HepG2 (cell line): Measurements from ENCODE around the gene CBFA2T2. TPM values are rescaled to one million over a fixed set of nuclear protein-coding genes. Genes with fewer than 3 reads are reported as not detected.
A peak's percentile ranks its signal among the peaks of the same experiment; 100 is the strongest.
"Not testable (repeated sequence)": the region's sequence is repeated elsewhere in the genome, so short reads cannot be mapped to it uniquely, and the experiment has no call there.

Source experiments
- ATAC-seq: fragments of 200-7000 bp; cut with Tn5 transposase; 3 replicates; pipeline ENCODE4 v1.9.1; 2020; ENCODE audit warnings: mild to moderate bottlenecking, moderate library complexity
- BruUV-seq: library from RNA; stranded (reverse); fragments of 400-500 nt; replicated peaks from 2 replicates; lab custom pipeline; 2021; lab: Mats Ljungman, UMichigan
- CTCF ChIA-PET: fragments of 300-600 bp; formaldehyde crosslinking; extraction: SDS; loops from one replicate; lab custom pipeline; 2021; ENCODE audit warnings: low total read pairs, inconsistent platforms, low intra/inter-chr PET ratio; lab: Yijun Ruan, JAX
- POLR2A ChIA-PET: fragments of 350-600 bp; sonication (Branson Sonifier 250); formaldehyde crosslinking; loops from one replicate; lab custom pipeline; 2020; ENCODE audit warnings: antibody characterized with exemption, inconsistent platforms; lab: Yijun Ruan, JAX
- DNase-seq: peaks from one replicate; pipeline ENCODE4 v3.0.0-alpha.2; 2015; ENCODE audit warnings: low spot score
- FAIRE-seq: peaks from 3 replicates; lab custom pipeline; 2011; peaks lifted over from hg19 to GRCh38; lab: Jason Lieb, UNC
- H2AFZ ChIP-seq: one replicate; pipeline ENCODE4 v1.6.1; 2011; ENCODE audit warnings: low read length, inconsistent platforms
- H3K27ac ChIP-seq: fragments of 300-600 bp; 3 replicates; pipeline ENCODE4 v1.8.0; 2011; ENCODE audit warnings: mixed run types, mild to moderate bottlenecking, mixed read lengths, low read length, inconsistent platforms; ENCODE audit not compliant: insufficient read depth; ENCODE audit errors: extremely low read length
- H3K27me3 ChIP-seq, 2 experiments: fragments of 200-600 bp in 1 of 2; 2 replicates in 1 of 2; 3 replicates in 1 of 2; pipeline versions ENCODE4 v1.6.0 to v1.8.0; 2011; ENCODE audit warnings: low read length in 2 of 2, mild to moderate bottlenecking in 2 of 2, moderate library complexity in 2 of 2, inconsistent platforms in 1 of 2; ENCODE audit not compliant: insufficient read depth in 2 of 2, control insufficient read depth in 1 of 2
- H3K36me3 ChIP-seq, 2 experiments: fragments of 200-600 bp in 1 of 2; replicated peaks in 1 of 2; 2 replicates in 1 of 2; 3 replicates in 1 of 2; pipeline versions ENCODE4 v1.5.1 to v1.8.0; 2011; ENCODE audit warnings: low read length in 2 of 2, inconsistent platforms in 1 of 2; ENCODE audit not compliant: insufficient read depth in 2 of 2, control insufficient read depth in 1 of 2
- H3K4me1 ChIP-seq: 2 replicates; pipeline ENCODE4 v1.5.1; 2012; ENCODE audit warnings: low read length, inconsistent platforms; ENCODE audit not compliant: insufficient read depth
- H3K4me2 ChIP-seq: 2 replicates; pipeline ENCODE4 v1.6.0; 2011; ENCODE audit warnings: low read depth, low read length, inconsistent platforms
- H3K4me3 ChIP-seq, 3 experiments: fragments of 200-600 bp in 1 of 3; sonication (generic), shearing (Covaris generic) in 1 of 3; replicated peaks in 1 of 3; 2 replicates each; pipeline ENCODE4 v1.5.1; 2011 to 2016; ENCODE audit warnings: low read length in 3 of 3, inconsistent platforms in 2 of 3, low read depth in 2 of 3, mild to moderate bottlenecking in 2 of 3, control low read depth in 1 of 3, mixed read lengths in 1 of 3; ENCODE audit not compliant: insufficient read depth in 1 of 3
- H3K79me2 ChIP-seq: one replicate; pipeline ENCODE4 v1.6.1; 2011; ENCODE audit warnings: low read length, inconsistent platforms; ENCODE audit not compliant: insufficient read depth
- H3K9ac ChIP-seq: 2 replicates; pipeline ENCODE4 v1.6.0; 2011; ENCODE audit warnings: mild to moderate bottlenecking, low read depth, low read length, inconsistent platforms; ENCODE audit not compliant: insufficient read depth
- H3K9me3 ChIP-seq: 2 replicates; pipeline ENCODE4 v1.5.1; 2012; ENCODE audit warnings: mild to moderate bottlenecking, low read length
- H4K20me1 ChIP-seq: 2 replicates; pipeline ENCODE4 v1.6.0; 2011; ENCODE audit warnings: inconsistent platforms, mild to moderate bottlenecking, low read length, moderate library complexity; ENCODE audit not compliant: insufficient read depth
- MIER2 ChIP-seq: IDR thresholded peaks from 2 replicates; pipeline ENCODE4 v1.6.1; 2016; ENCODE audit warnings: missing biosample characterization, missing genetic modification reagents
- RBM22 ChIP-seq: fragments of 200-400 bp; formaldehyde crosslinking; optimal IDR thresholded peaks from 2 replicates; pipeline ENCODE3; 2017; ENCODE audit warnings: mild to moderate bottlenecking, low read length, moderate library complexity
- WGBS: methylation state at CpG from one replicate; pipeline ENCODE4 v1.1.6; 2017; ENCODE audit warnings: low lambda C conversion rate; 5-methylcytosine and 5-hydroxymethylcytosine counted together
- in situ Hi-C: cut with HindIII; loops from 2 replicates; pipeline ENCODE4 v1.10.0; 2017; ENCODE audit warnings: low pct_unique_long_range_greater_than_20kb; ENCODE audit not compliant: extremely low pct_ligation_motif_present
- intact Hi-C: fragments of 100-400 bp; cut with micrococcal nuclease; formaldehyde crosslinking; loops from one replicate; pipeline ENCODE4 v1.10.0; 2022; ENCODE audit not compliant: unreplicated experiment
- polyA plus RNA-seq, 8 experiments: library from polyadenylated mRNA; depleted of rRNA in 3 of 8; stranded (reverse) in 7 of 8; unstranded in 1 of 8; fragments of >200 nt; fragmentation: Illumina TruSeq in 4 of 8; extraction: Trizol in 4 of 8; gene quantifications; 2 replicates each; pipeline versions ENCODE4 v1.2.1 to v1.2.3, GENCODE V29; 2011 to 2016; ENCODE audit warnings: low read depth in 4 of 8, missing spikeins in 1 of 8, mixed read lengths in 1 of 8; ENCODE audit not compliant: insufficient read depth in 1 of 8
- total RNA-seq, 5 experiments: library from RNA; depleted of rRNA; stranded (reverse); fragments of >200 nt; fragmentation: Illumina TruSeq; extraction: Trizol; gene quantifications; 2 replicates each; pipeline ENCODE4 v1.2.3, GENCODE V29; 2016; ENCODE audit warnings: low read depth in 1 of 5
- TF ChIP-seq, protein P1 (sequence below): sonication (generic); formaldehyde crosslinking; IDR thresholded peaks from 2 replicates; pipeline ENCODE4 v1.4.0; 2020; ENCODE audit warnings: missing genetic modification reagents, mild to moderate bottlenecking, borderline replicate concordance
- TF ChIP-seq, protein P2 (sequence below), 2 experiments: IDR thresholded peaks; 2 replicates each; pipeline ENCODE4 v1.6.1; 2011 to 2012; ENCODE audit warnings: low read length in 2 of 2, borderline replicate concordance in 1 of 2, low read depth in 1 of 2, mild to moderate bottlenecking in 1 of 2, moderate library complexity in 1 of 2

CBFA2T2 gene
- total and polyA plus RNA-seq, 2 of the 13 experiments (the other 11 are each of a cell fraction or from before 2014, with no cell fraction given) = 6.3 to 21.2 TPM

DNA sequence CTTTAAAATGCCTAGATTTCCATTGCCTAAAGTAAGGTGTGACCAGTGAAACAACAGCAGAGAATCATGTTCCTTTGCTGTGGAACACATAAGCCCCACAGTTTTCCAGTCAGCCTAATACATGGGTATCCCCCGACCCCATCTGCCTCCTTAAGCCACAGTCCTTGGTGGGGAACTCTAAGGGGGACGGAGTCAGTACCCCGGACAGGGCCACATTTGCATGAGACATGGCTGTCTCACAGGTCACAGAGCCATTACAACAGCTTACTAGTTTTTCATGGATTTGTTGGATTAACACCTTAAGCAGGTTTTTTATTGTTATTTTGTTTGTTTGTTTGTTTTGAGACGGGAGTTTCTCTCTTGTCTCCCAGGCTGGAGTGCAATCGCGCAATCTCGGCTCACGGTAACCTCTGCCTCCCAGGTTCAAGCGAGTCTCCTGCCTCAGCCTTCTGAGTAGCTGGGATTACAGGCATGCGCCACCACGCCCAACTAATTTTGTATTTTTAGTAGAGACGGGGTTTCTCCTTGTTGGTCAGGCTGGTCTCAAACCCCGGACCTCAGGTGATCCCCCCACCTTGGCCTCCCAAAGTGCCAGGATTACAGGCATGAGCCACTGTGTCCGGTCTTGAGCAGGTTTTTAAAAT lies 157.2 kb downstream of the CBFA2T2 start:
- FAIRE-seq = not testable (repeated sequence)

More for the DNA sequence above, 157.2 kb downstream of the CBFA2T2 start:
- H3K4me1 ChIP-seq, H4K20me1 ChIP-seq, H3K9me3 ChIP-seq, CTCF ChIA-PET, H2AFZ ChIP-seq, H3K27ac ChIP-seq, ATAC-seq, H3K9ac ChIP-seq, BruUV-seq, H3K27me3 ChIP-seq, H3K4me2 ChIP-seq, DNase-seq, H3K79me2 ChIP-seq, H3K4me3 ChIP-seq, intact Hi-C loops: not testable (repeated sequence)
- peaks cover 20 to 31% of the 10 kb centered on the region in 2 experiments for H3K36me3 ChIP-seq
- 97% methylated on average over 14 of the region's 14 CpGs for WGBS
- POLR2A ChIA-PET = interaction anchor here (2.2 kb wide), 1 partner anchor 157 kb away, joined by 8 read pairs; the partner anchor contains the start of gene CBFA2T2
- TF ChIP-seq, protein P1, sequence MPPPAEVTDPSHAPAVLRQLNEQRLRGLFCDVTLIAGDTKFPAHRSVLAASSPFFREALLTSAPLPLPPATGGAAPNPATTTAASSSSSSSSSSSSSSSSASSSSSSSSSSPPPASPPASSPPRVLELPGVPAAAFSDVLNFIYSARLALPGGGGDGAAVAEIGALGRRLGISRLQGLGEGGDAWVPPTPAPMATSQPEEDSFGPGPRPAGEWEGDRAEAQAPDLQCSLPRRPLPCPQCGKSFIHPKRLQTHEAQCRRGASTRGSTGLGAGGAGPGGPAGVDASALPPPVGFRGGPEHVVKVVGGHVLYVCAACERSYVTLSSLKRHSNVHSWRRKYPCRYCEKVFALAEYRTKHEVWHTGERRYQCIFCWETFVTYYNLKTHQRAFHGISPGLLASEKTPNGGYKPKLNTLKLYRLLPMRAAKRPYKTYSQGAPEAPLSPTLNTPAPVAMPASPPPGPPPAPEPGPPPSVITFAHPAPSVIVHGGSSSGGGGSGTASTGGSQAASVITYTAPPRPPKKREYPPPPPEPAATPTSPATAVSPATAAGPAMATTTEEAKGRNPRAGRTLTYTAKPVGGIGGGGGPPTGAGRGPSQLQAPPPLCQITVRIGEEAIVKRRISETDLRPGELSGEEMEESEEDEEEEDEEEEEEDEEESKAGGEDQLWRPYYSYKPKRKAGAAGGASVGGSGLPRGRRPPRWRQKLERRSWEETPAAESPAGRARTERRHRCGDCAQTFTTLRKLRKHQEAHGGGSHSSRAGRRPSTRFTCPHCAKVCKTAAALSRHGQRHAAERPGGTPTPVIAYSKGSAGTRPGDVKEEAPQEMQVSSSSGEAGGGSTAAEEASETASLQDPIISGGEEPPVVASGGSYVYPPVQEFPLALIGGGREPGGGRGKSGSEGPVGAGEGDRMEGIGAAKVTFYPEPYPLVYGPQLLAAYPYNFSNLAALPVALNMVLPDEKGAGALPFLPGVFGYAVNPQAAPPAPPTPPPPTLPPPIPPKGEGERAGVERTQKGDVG (CRISPR knock-in tag) = 0 out of 2 replicates have a peak, but pooled peaks have one; percentile 42
- TF ChIP-seq RBM22 = peak; percentile 48
- TF ChIP-seq, protein P2, sequence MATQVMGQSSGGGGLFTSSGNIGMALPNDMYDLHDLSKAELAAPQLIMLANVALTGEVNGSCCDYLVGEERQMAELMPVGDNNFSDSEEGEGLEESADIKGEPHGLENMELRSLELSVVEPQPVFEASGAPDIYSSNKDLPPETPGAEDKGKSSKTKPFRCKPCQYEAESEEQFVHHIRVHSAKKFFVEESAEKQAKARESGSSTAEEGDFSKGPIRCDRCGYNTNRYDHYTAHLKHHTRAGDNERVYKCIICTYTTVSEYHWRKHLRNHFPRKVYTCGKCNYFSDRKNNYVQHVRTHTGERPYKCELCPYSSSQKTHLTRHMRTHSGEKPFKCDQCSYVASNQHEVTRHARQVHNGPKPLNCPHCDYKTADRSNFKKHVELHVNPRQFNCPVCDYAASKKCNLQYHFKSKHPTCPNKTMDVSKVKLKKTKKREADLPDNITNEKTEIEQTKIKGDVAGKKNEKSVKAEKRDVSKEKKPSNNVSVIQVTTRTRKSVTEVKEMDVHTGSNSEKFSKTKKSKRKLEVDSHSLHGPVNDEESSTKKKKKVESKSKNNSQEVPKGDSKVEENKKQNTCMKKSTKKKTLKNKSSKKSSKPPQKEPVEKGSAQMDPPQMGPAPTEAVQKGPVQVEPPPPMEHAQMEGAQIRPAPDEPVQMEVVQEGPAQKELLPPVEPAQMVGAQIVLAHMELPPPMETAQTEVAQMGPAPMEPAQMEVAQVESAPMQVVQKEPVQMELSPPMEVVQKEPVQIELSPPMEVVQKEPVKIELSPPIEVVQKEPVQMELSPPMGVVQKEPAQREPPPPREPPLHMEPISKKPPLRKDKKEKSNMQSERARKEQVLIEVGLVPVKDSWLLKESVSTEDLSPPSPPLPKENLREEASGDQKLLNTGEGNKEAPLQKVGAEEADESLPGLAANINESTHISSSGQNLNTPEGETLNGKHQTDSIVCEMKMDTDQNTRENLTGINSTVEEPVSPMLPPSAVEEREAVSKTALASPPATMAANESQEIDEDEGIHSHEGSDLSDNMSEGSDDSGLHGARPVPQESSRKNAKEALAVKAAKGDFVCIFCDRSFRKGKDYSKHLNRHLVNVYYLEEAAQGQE (IDR thresholded peaks at IDR 0.05; ENCODE audit: borderline replicate concordance in 1 of 2, low read depth in 1 of 2, low read length in 2 of 2) = peak; percentile 42 to 90
- peak; percentile 67; the same call in 1 of the 2 replicates for TF ChIP-seq MIER2 (CRISPR knock-in tag)
- in situ Hi-C loops = loop anchor here (10.0 kb wide), 1 partner anchor 132 kb away; no protein-coding TSS in a partner anchor
